Retinal pigment epithelial cell (primary cell): ENCODE results near the gene SMAD4.
A peak's percentile ranks its signal among the peaks of the same experiment; 100 is the strongest.

Experiments
- DNase-seq: peaks from one replicate; pipeline ENCODE4 v3.0.0-alpha.2; 2010; ENCODE audit warnings: low read depth
- H3K4me3 ChIP-seq: 2 replicates; pipeline ENCODE4 v1.5.1; 2011; ENCODE audit warnings: mild to moderate bottlenecking, low read length, control low read depth, moderate library complexity
- TF ChIP-seq, protein P1 (sequence below): conservative IDR thresholded peaks from 2 replicates; pipeline ENCODE4 v1.5.1; 2011; ENCODE audit warnings: low read depth, low read length, control low read depth, inconsistent platforms

The SMAD4 gene

GRCh38 chr18:51021226-51021965 lies 8.6 kb upstream of the SMAD4 start:
- no peak overlapping the region for H3K4me3 ChIP-seq
- TF ChIP-seq, protein P1, sequence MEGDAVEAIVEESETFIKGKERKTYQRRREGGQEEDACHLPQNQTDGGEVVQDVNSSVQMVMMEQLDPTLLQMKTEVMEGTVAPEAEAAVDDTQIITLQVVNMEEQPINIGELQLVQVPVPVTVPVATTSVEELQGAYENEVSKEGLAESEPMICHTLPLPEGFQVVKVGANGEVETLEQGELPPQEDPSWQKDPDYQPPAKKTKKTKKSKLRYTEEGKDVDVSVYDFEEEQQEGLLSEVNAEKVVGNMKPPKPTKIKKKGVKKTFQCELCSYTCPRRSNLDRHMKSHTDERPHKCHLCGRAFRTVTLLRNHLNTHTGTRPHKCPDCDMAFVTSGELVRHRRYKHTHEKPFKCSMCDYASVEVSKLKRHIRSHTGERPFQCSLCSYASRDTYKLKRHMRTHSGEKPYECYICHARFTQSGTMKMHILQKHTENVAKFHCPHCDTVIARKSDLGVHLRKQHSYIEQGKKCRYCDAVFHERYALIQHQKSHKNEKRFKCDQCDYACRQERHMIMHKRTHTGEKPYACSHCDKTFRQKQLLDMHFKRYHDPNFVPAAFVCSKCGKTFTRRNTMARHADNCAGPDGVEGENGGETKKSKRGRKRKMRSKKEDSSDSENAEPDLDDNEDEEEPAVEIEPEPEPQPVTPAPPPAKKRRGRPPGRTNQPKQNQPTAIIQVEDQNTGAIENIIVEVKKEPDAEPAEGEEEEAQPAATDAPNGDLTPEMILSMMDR = no peak
- DNase-seq = no peak

- TF ChIP-seq, protein P1 = no peak
- no peak for DNase-seq
- no peak overlapping the region for H3K4me3 ChIP-seq
Measured at GRCh38 chr18:51025512-51025911, 4.5 kb upstream of the SMAD4 start.

GRCh38 chr18:51028201-51028805 lies 1.7 kb upstream of the SMAD4 start:
- no peak for DNase-seq
- H3K4me3 ChIP-seq = no peak overlapping the region
- TF ChIP-seq, protein P1 = no peak

DNA sequence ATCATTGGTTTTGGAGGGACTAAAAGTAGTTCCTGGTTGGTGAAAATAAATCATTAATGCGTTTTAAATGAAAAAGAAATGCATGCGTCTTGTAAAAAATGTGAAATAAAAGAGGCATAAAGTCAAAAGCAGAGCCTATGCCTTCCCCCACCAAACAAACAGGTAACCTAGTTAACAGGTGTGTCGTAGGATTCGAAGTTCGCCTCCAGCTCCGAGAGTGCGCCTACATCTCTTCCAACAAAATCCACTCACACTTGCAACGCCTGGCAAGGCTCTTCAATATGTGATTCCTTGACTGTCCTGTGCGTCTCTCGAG lies 677 bp upstream of the SMAD4 start:
- TF ChIP-seq, protein P1 = no peak
- peak overlapping the region; percentile 88 for H3K4me3 ChIP-seq
- no peak for DNase-seq

DNA sequence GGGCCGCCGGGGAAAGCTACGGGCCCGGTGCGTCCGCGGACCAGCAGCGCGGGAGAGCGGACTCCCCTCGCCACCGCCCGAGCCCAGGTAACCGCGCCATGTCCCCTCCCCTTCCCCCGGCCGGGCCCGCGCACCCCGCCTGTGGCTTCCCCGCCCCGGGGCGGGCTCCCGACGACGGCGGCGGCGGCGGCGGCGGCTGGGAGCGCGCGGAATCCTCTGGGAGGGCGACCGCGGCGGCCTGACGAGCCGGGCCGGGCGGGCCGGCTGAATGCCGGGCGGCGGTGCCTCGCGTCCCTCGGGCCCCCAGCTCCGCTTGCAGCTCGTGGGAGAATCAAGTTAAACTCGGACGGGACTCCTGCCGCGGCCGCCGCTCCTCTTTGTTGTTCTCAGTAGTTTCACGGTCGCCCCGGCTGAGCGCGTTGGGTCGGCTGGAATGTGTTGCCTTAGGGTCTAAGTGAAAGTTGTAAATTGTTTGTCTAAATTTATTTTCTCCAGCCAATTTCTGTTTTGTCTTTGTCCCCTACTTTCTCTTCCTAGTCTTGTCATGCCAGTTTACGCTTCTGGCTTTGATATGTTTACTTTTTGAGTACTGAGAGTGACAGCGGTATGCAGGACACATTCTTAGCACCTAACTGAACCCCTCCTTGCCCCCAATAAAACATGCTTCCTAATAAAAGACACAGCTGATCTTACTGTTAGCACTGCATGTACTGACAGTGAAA lies 685 bp downstream of the SMAD4 start:
- peak overlapping the region; percentile 88 for H3K4me3 ChIP-seq
- DNase-seq = no peak
- TF ChIP-seq, protein P1 = no peak

DNA sequence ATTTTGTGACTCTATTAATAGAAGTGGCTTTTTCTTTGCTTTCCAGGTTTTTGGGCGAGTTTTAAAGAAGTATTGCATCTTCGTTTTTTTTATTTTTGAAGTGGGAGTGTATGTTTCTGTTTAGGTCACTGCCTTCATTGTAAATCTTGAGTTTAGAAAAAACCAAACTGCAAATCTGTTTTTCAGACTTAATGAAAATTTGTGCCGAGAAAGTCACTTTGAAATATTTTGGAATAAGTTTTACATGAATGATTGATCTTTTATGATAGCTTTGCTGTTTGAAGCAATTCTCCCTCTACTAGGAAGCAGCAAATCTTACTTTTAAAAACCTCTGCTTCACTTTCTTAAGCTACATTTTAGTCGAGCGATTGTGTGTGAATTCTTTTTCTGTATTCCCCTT lies 2.2 kb downstream of the SMAD4 start:
- TF ChIP-seq, protein P1 = no peak
- no peak for DNase-seq
- H3K4me3 ChIP-seq = peak overlapping the region; percentile 88

DNA sequence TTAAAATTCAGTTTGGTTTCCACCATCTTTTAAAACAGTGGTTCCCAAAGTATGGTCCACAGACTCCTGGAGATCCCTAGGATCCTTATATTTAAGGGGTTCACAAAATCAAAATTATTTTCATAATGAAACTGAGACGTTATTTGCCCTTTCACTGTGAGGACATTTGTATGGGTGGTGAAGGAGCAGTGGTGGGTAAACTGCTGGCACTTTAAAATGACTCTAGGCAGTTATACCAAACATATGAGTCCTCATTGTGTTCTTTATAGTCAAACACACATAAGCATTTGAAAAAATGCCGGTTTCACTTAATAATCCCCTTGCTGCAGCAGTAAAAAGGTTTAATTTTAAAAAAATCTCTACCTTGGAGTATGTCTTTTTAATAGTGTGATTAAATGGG lies 7.2 kb downstream of the SMAD4 start:
- DNase-seq = no peak
- TF ChIP-seq, protein P1 = no peak
- H3K4me3 ChIP-seq = no peak overlapping the region
